ENCODE data around the gene VAPA.

VAPA gene

GRCh38 chr18:9965711-9966624, 52.2 kb downstream of the VAPA start:
- no peak overlapping the region for H3K4me3 ChIP-seq (ENCODE audit: low read length)
- no peak for DNase-seq (ENCODE audit: low read depth)
- TF ChIP-seq, protein P1, sequence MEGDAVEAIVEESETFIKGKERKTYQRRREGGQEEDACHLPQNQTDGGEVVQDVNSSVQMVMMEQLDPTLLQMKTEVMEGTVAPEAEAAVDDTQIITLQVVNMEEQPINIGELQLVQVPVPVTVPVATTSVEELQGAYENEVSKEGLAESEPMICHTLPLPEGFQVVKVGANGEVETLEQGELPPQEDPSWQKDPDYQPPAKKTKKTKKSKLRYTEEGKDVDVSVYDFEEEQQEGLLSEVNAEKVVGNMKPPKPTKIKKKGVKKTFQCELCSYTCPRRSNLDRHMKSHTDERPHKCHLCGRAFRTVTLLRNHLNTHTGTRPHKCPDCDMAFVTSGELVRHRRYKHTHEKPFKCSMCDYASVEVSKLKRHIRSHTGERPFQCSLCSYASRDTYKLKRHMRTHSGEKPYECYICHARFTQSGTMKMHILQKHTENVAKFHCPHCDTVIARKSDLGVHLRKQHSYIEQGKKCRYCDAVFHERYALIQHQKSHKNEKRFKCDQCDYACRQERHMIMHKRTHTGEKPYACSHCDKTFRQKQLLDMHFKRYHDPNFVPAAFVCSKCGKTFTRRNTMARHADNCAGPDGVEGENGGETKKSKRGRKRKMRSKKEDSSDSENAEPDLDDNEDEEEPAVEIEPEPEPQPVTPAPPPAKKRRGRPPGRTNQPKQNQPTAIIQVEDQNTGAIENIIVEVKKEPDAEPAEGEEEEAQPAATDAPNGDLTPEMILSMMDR (conservative IDR thresholded peaks at IDR 0.05; ENCODE audit: low read depth, low read length) = no peak

DNA sequence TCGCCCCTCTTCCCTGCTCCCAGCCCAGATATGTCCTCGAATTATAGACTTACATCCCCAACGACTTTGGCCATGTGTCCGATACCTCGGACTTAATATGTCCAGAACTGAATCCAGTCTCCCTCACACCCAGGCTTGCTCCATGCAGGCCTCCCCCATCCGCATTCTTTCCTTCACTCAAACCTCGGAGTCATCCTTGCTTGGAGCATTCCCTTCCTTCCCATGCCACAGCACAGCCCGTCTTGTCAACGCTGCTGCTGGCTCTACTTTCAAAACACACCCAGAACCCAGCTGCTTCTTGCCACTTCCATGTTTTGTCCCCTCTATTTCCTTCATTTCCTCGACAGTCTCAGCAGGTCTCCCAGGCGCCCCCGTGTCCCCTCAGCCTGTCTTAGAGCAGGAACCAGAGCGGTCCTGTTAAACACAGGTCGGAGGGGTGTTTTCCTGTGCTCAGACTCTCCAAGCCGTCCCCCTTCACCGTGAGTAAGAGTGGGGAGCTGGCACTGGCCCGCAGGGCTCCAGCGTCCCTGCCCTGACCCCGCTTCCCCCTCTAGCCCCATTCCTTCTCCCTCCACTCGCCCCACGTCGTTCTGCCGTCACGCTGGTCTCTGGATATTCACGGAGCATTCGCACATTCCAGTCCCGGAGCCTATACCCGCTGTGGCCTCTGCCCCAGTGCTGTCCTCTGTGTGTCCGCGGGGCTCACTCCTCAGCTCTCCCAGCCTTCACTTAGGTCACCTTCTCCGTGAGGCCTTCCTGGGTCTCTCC, 54.4 kb downstream of the VAPA start:
- TF ChIP-seq, protein P1 (conservative IDR thresholded peaks at IDR 0.05; ENCODE audit: low read depth, low read length) = no peak
- no peak for DNase-seq (ENCODE audit: low read depth)
- no peak overlapping the region for H3K4me3 ChIP-seq (ENCODE audit: low read length)

GRCh38 chr18:9969247-9969646, 55.4 kb downstream of the VAPA start:
- no peak for DNase-seq (ENCODE audit: low read depth)
- TF ChIP-seq, protein P1 (conservative IDR thresholded peaks at IDR 0.05; ENCODE audit: low read depth, low read length) = no peak
- no peak overlapping the region for H3K4me3 ChIP-seq (ENCODE audit: low read length)

DNA sequence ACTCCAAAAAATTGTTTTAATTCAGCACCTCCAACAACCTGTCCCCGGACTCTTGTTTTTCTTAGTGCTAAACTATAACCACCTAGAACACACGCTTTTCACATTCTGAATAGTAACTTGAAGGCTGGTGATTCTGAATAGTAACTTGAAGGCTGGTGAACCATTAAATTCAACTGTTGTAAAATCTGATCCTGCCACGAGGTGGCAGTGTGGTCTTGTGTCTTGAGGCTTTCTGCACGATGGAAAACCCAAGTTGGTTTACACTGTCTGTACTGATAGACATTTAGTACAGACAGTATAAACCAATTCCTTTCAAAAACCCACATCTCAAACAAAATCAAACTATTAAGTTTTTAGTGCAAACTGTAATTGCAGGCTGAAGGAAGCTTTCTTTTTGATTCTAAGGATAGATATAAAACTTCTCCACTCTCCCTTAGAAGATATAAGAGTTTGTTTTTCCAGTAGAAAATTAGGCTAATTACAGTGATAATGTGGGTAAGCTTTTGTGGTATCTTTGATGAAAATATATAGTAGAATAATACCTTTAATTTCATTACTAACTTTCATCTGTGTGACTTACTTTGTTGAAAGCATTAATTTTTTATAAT, 57.6 kb downstream of the VAPA start:
- H3K4me3 ChIP-seq (ENCODE audit: low read length) = no peak overlapping the region
- DNase-seq (ENCODE audit: low read depth) = peak; percentile 35
- TF ChIP-seq, protein P1 (conservative IDR thresholded peaks at IDR 0.05; ENCODE audit: low read depth, low read length) = peak; percentile 61

GRCh38 chr18:9973470-9973869, 59.7 kb downstream of the VAPA start:
- H3K4me3 ChIP-seq (ENCODE audit: low read length) = no peak overlapping the region
- no peak for DNase-seq (ENCODE audit: low read depth)
- TF ChIP-seq, protein P1 (conservative IDR thresholded peaks at IDR 0.05; ENCODE audit: low read depth, low read length) = no peak

DNA sequence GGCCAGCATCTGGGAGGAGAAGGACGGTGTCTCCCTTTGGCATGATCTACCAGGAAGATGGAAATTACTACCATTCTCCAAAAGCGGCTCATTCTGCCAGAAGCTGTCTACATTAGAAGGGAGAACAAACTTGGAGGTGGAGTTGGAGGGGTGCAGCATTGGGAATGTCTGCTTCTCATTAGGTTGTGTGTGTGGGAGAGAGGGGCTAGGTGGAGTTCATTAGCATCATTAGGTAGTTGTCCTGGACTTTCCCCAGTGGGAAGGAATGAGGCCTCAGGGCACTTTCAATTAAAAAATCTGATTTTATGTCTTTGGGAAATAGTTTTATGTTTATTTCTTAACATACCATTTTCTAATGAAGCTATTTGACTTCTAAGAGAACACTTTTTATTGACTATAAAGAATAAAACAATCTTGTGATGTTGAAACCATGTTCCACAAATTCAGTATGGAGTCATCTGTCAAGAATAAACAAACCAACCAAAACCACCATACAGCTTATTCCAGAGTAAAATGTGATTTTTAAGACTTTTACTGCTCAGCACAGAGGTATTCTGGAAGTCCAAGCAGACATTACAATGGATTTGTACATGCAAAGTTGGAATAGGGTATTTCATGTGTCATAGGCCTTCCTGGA, 60.6 kb downstream of the VAPA start:
- H3K4me3 ChIP-seq (ENCODE audit: low read length) = no peak overlapping the region
- TF ChIP-seq, protein P1 (conservative IDR thresholded peaks at IDR 0.05; ENCODE audit: low read depth, low read length) = no peak
- no peak for DNase-seq (ENCODE audit: low read depth)
